ENCODE data around the gene USP43. TPM values are rescaled to one million over a fixed set of nuclear protein-coding genes. Genes with fewer than 3 reads are reported as not detected.

USP43 gene
- polyA plus RNA-seq, 2 of the 4 experiments (the other 2 are of a cell fraction): 3.4 to 4.0 TPM

- 94% methylated on average over 1 of the region's 1 CpG for WGBS (ENCODE audit: missing lambda C conversion rate)
- no peak for DNase-seq (ENCODE audit: low read depth in 1 of 2, low spot score in 1 of 2)
- ATAC-seq: no peak
- ChIA-PET POLR2A (no interaction called here), CTCF (interaction anchor here (1.0 to 1.6 kb wide), 2 partner anchors 10 to 40 kb away, joined by 3 to 4 read pairs; no protein-coding TSS in a partner anchor)
- TF ChIP-seq PBX3 (IDR thresholded peaks at IDR 0.05) (no peak), REST (IDR thresholded peaks at IDR 0.05) (no peak), FOXS1 (CRISPR knock-in tag; IDR thresholded peaks at IDR 0.05) (no peak), HDAC2 (IDR thresholded peaks at IDR 0.05) (no peak), TP53 (CRISPR knock-in tag; IDR thresholded peaks at IDR 0.05) (no peak), MAX (IDR thresholded peaks at IDR 0.05) (no peak), CBX8 (IDR thresholded peaks at IDR 0.05) (no peak), EP300 (IDR thresholded peaks at IDR 0.05) (no peak), PHF8 (IDR thresholded peaks at IDR 0.05; ENCODE audit: borderline replicate concordance, low read depth) (no peak), JUNB (IDR thresholded peaks at IDR 0.05) (no peak), ATOH8 (CRISPR knock-in tag; IDR thresholded peaks at IDR 0.05; ENCODE audit: low read depth) (no peak), NFE2L2 (conservative IDR thresholded peaks at IDR 0.05; ENCODE audit: low read length) (no peak), HEYL (CRISPR knock-in tag; IDR thresholded peaks at IDR 0.05) (no peak), NR3C1 (IDR thresholded peaks at IDR 0.05) (no peak), MAFK (IDR thresholded peaks at IDR 0.05; ENCODE audit: partially characterized antibody) (no peak), CBX2 (IDR thresholded peaks at IDR 0.05; ENCODE audit: borderline replicate concordance, low read depth) (no peak), HES2 (IDR thresholded peaks at IDR 0.05) (no peak), RFX5 (IDR thresholded peaks at IDR 0.05) (no peak), POLR2A (IDR thresholded peaks at IDR 0.05; ENCODE audit: low read length) (no peak), EHMT2 (IDR thresholded peaks at IDR 0.05; ENCODE audit: low read depth) (no peak)
- H3K27ac ChIP-seq: no peak overlapping the region
- H3K9me3 ChIP-seq: no peaks in the 10 kb centered on the region
- FAIRE-seq: no peak
- 0 out of 3 replicates have a peak, but pooled peaks cover 5% of the 10 kb centered on the region for H3K4me1 ChIP-seq
- H3K4me2 ChIP-seq: no peak overlapping the region
- no peak overlapping the region for H3K4me3 ChIP-seq
Observed at GRCh38 chr17:9705745-9706144, 60.4 kb downstream of the USP43 start.

- no peak for FAIRE-seq
Observed at GRCh38 chr17:9707948-9708347, 62.6 kb downstream of the USP43 start.

More at GRCh38 chr17:9707948-9708347, 62.6 kb downstream of the USP43 start:
- no peak overlapping the region for H3K27ac ChIP-seq
- TF ChIP-seq MYC (IDR thresholded peaks at IDR 0.05; ENCODE audit: borderline replicate concordance, low read length): no peak
- no peak for TF ChIP-seq PHF8 (IDR thresholded peaks at IDR 0.05; ENCODE audit: borderline replicate concordance, low read depth)
- no peak for TF ChIP-seq E2F6 (IDR thresholded peaks at IDR 0.05; ENCODE audit: borderline replicate concordance, low read depth)
- no peak for TF ChIP-seq BHLHE40 (IDR thresholded peaks at IDR 0.05; ENCODE audit: low read depth, low read length)
- TF ChIP-seq HOXB13 (CRISPR knock-in tag; IDR thresholded peaks at IDR 0.05; ENCODE audit: low read depth): no peak
- H3K4me1 ChIP-seq: no peaks in the 10 kb centered on the region
- H3K4me2 ChIP-seq: no peak overlapping the region
- ChIA-PET CTCF (interaction anchor here (0.6 to 1.6 kb wide), 3 partner anchors 15 to 207 kb away, joined by 3 to 4 read pairs (median 3); no protein-coding TSS in a partner anchor), POLR2A (no interaction called here)
- ATAC-seq (no peak), DNase-seq (ENCODE audit: low read depth in 1 of 2, low spot score in 1 of 2) (no peak)
- WGBS (ENCODE audit: missing lambda C conversion rate): 89% methylated on average over 4 of the region's 4 CpGs
- no peak overlapping the region for H3K4me3 ChIP-seq
- H3K9me3 ChIP-seq: no peaks in the 10 kb centered on the region

Data from A549 (cell line).